Erythroblast (primary cell): ENCODE measurements around the gene ZFHX3.

ENCODE experiments used
- GATA1 ChIP-seq: IDR thresholded peaks from 2 replicates; pipeline ENCODE4 v1.6.1; 2011; ENCODE audit warnings: low read depth, mild to moderate bottlenecking, control low read depth, low read length, moderate library complexity
- POLR2A ChIP-seq: IDR thresholded peaks from 2 replicates; pipeline ENCODE4 v1.6.1; 2011; ENCODE audit warnings: mild to moderate bottlenecking, low read length

DNA sequence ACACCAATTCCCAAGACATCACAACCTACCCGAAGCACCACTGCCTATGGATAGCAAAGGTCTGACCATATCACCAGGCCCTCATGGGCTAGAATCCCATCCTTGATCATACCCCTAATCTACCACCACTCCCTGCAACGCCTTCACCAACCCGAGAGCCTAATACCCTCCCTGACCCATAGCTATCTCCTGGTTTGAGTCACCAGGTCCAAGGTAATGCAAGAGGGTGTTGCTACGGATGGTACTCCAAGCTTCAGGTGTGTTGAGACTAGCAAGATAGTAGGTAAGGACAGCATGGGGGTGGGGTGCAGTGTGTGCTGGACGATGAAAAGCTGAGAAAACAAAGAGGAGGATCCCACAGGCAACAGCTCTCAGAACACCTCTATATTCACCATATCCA is 258.0 kb downstream of the ZFHX3 start:
- TF ChIP-seq POLR2A (no peak), GATA1 (no peak)
